ENCODE measurements around the gene CYP26A1.
A peak's percentile ranks its signal among the peaks of the same experiment; 100 is the strongest.
"Not testable (repeated sequence)": the region's sequence is repeated elsewhere in the genome, so short reads cannot be mapped to it uniquely, and the experiment has no call there.

CYP26A1 gene

DNA sequence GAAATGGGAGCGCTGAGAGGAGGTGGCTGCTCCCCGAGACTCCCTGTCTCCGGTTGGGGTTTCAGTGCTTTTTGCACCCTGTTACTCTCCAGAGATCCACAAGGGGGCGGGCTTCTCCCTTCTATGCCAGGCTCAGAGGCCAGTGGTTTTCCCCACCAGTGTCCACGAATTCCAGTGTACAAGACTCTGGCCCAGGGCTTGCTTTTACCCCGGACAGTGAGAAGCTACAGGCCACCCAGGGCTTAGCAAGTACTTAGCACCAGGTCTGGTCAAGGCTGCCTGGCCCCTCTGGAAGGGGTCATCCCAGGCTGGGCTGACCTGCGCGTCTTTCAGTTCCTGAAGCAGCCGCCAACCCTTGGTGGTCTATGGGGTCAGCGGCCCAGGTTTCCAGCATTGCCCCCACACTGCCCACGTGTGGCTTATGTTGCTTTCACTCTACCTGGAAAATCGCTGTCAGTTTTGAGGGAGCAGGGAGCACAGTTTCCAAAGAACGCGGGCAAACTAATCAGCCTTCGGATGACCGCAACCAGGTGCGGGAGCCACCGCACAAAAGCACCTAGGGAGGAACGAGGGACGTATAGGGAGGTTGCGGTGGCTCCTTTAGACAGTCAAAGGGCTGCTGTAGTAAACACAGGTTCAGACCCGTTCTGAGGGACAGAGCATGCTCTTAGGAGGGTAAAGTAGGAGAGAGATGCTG is 6.8 kb downstream of the CYP26A1 start:
- DNase-seq (ENCODE audit: low read depth in 2 of 2) = peak in 1 of 2 donors; percentile 19

- DNase-seq (ENCODE audit: low read depth in 2 of 2) = no peak
Observed at GRCh38 chr10:93081318-93081717, 7.6 kb downstream of the CYP26A1 start.

- DNase-seq (ENCODE audit: low read depth in 2 of 2) = no peak
Observed at GRCh38 chr10:93081834-93082233, 8.1 kb downstream of the CYP26A1 start.

- no peak for DNase-seq (ENCODE audit: low read depth in 2 of 2)
Observed at GRCh38 chr10:93083743-93084539, 10.2 kb downstream of the CYP26A1 start.

DNA sequence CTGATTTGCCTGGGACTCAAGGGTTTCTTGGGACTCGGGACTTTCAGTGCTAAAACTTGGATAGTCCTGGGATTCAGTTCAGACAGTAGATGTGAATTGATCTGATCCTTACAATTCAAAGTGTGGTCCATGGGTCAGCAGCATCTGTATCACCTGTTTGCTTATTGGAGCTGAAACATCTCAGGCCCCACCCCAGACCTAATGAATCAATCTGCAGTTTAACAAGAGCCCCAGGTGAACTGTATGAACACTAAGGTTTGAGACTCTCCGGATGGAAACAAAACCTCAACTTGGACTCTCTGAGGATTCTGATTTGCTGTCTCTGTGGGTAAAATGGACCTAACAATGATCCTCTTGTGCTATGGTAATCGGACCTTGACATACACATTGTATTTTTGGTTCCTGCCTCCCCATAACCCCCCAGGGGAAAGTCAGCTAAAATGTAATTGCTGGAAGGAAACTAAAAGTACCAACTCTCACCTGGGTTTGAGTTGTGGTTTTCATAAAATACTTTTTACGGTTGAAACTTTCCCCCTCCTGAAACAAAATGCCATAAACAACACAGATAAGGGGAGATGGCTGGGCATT is 11.7 kb downstream of the CYP26A1 start:
- no peak for DNase-seq (ENCODE audit: low read depth in 2 of 2)

GRCh38 chr10:93086289-93086688 is 12.6 kb downstream of the CYP26A1 start:
- DNase-seq (ENCODE audit: low read depth in 2 of 2) = no peak

DNA sequence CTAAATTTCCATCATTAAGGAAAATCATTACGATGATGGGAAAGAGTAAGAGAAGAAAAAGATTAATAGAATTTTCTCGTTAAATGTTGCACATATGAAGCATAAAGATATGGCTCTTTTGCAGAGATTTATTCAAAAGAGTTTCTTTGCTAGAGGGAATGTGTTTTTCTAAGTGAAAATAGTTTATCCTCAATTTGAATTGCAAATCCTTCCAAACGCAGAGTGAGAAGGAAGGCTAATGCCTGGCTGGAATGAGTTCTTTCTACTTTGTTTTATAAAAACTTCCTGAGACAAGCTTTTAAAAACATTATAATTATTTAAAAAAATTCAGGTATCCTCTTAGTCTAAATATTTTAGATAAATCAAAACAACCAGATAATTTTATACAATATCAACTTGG is 14.2 kb downstream of the CYP26A1 start:
- DNase-seq (ENCODE audit: low read depth in 2 of 2) = no peak

GRCh38 chr10:93088466-93088865 is 14.8 kb downstream of the CYP26A1 start:
- no peak for DNase-seq (ENCODE audit: low read depth in 2 of 2)

DNA sequence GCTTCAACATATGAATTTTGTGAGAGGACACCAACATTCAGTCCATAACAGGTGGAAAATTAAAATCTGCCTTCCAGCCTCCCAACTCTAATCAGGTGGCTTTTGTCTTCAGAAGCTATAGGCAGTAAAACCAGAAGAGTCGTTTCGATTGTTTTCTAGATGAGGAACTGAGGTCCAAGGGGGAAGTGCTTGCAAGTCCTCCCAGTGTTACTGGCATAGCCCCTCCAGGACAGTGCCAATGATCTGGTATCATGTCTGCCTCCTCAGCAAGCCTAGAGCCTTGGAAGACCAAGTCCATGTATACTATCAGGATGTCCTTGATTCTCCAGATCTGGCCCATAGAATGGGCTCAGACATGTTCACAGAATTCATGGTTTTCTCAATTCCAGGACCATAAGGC is 16.9 kb downstream of the CYP26A1 start:
- DNase-seq (ENCODE audit: low read depth in 2 of 2) = no peak

DNA sequence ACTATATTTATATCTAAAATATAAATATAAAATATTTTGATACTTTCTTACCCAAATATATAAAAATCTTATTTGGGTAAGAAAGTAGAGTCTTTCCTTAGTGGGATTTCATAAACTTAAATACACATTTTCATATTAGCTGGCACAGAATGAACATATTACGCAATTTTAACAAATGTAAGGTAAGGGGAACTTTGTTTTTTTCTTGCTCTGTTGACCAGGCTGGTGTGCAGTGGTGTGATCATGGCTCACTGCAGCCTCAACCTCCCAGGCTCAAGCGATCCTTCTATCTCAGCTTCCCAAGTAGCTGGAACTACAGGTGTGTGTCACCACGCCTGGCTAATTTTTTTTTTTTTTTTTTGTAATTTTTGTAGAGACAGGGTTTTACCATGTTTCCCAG is 18.3 kb downstream of the CYP26A1 start:
- DNase-seq (ENCODE audit: low read depth in 2 of 2) = no peak

DNA sequence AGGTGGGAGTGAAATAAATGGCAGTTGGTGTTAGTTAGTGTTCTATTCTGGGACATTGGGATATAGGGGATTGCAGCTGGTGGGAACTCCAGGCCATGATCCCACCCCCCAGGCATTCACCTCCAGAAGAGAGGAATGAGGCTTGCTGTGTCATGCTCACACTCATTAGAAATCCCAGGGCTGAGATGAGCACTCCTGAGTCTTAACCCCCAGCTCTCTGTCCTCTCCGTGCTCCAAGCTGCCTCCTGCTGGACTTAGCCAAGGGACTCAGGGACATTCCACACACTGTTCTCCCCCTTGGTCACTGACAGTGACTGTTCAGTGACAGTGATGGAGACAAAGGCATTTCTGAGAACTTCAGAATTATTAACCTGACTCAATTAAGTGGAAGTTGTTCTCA is 21.5 kb downstream of the CYP26A1 start:
- no peak for DNase-seq (ENCODE audit: low read depth in 2 of 2)

DNA sequence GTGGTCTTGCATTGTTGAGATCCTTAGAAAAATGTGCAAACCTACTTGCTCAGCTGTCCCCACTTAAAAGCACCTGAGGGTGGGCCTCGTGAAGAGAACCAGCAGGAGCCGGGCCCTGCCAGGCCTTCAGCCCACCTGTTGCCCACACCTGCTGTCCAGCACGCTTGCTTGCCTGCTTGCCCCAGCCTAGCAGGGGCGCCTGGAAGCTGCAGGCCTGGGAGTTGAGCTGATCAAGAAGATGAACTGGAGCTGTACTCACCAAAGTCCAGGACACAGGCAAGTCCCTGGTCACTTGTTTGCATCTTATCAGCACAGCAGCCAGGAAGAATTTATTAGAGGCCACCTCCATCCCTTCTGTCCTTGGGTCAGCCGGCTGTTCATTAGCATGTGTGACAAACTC is 23.2 kb downstream of the CYP26A1 start:
- DNase-seq (ENCODE audit: low read depth in 2 of 2) = no peak

- DNase-seq (ENCODE audit: low read depth in 2 of 2) = no peak
Observed at GRCh38 chr10:93097386-93097785, 23.7 kb downstream of the CYP26A1 start.

- no peak for DNase-seq (ENCODE audit: low read depth in 2 of 2)
Observed at GRCh38 chr10:93098816-93099215, 25.1 kb downstream of the CYP26A1 start.

DNA sequence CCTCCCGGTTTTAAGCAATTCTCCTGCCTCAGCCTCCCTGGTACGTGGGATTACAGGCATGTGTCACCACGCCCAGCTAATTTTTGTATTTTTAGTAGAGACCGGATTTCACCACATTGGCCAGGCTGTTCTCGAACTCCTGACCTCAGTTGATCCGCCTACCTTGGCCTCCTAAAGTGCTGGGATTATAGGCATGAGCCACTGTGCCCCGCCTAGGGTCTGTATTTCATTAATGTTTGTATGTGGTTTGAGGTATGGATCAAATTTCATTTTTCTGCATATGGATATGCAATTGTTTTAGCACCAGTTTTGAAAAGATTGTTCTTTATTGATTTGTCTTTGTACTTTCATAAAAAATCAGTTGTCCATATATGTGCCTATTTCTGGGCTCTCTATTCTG is 26.0 kb downstream of the CYP26A1 start:
- no peak for DNase-seq (ENCODE audit: low read depth in 2 of 2)

DNA sequence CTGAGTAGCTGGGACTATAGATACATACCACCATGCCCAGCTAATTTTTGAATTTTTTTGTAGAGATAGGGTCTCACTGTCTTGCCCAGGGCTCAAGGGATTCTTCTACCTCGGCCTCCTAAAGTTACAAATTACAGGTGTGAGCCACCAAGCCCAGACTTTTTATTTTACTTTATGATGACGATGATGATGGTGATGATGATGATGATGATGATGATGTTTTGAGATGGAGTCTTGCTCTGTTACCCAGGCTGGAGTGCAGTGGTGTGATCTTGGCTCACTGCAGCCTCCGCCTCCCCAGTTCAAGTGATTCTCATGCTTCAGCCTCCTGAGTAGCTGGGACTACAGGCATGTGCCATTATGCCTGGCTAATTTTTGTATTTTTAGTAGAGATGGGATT is 27.5 kb downstream of the CYP26A1 start:
- not testable (repeated sequence) for DNase-seq (ENCODE audit: low read depth in 2 of 2)

GRCh38 chr10:93103953-93104352 is 30.3 kb downstream of the CYP26A1 start:
- DNase-seq (ENCODE audit: low read depth in 2 of 2) = no peak

DNA sequence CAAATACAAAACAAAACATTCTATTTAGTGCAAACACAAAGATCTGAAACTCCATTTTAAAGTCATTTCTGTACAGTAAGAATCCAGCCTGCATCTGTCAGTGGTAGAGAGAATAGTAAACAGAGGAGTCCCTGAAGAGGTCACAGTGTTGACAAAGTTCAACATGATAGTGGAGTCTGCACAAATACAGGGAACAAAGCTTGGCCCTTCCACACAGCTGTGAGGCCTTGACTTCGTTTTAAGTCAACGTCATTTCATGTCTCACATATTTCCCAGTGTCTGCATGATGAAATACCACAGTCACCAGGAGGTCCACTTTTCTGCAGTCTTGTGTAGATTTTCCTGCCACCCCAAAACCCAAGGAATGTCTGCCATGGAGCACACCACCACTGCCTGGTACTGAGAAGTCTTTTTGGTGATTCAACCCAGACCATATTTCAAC is 33.0 kb downstream of the CYP26A1 start:
- DNase-seq (ENCODE audit: low read depth in 2 of 2) = no peak

GRCh38 chr10:93110472-93111146 is 36.9 kb downstream of the CYP26A1 start:
- no peak for DNase-seq (ENCODE audit: low read depth in 2 of 2)

GRCh38 chr10:93113042-93113441 is 39.3 kb downstream of the CYP26A1 start:
- no peak for DNase-seq (ENCODE audit: low read depth in 2 of 2)

- peak; percentile 27 to 52 for DNase-seq (ENCODE audit: low read depth in 2 of 2)
Observed at GRCh38 chr10:93115661-93116383, 42.1 kb downstream of the CYP26A1 start.

GRCh38 chr10:93121311-93121710 is 47.6 kb downstream of the CYP26A1 start:
- no peak for DNase-seq (ENCODE audit: low read depth in 2 of 2)
